GM18870 (cell line): ENCODE measurements around the gene RAB11FIP4.
A peak's percentile ranks its signal among the peaks of the same experiment; 100 is the strongest.

Experiments
- ATAC-seq: cut with Tn5 transposase; IDR thresholded peaks from one replicate; pipeline ENCODE4 v1.9.1; 2021; ENCODE audit warnings: moderate library complexity; ENCODE audit not compliant: unreplicated experiment

The RAB11FIP4 gene

DNA sequence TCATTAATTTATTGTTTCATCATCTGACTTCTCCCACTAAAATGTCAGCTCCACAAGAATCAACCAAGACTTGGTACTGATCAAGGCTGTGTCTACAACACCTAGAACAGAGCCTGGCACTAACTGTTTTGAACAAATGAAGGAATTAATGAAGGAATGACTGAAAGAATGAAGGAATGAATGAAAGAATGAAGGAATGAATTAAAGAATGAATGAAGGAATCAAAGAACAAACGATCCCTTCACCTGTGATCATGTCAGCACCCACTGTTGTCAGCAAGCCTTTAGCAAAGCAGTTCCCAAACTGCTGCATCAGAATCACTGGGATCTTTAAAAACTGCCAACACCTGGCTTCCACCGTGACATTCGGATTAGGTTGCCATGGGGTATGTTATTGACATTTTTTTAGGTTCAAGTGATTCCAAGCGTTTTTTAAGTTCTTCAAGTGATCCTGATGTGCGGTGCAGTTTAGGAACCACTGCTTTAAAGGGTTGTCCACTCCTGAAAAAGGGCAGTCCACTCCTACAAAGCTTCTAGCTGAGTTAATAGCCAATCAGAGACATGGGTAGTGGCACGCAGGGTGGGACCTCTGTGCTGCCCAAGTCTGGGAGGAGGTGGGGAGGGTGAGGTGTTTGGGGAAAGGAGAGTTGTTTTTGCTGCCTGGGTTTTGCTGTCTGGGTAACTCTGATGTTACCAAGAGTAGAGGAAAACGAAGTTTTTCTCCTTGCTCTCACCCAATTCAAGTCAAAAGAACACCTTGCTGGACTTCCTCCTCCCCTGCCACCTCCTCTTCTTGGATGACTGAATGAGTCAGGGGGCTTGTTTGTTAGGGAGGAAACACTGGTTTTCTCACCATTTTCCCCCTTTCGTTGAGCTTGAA is 89.7 kb downstream of the RAB11FIP4 start:
- ATAC-seq = no peak

DNA sequence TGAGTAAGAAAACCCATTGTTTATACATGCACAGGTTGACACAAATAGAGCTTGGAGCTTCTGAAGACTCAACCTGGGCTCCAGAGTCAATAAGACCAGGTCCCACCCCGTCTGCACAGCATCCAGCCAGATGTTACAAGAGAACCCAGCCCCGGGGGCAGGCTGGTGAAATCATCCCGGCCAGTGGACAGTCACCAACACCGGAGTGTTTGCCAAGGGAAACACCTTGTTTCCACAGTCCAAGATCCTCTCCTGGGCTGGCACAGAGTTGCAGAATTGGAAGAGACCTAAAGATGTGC is 90.3 kb downstream of the RAB11FIP4 start:
- ATAC-seq = no peak

DNA sequence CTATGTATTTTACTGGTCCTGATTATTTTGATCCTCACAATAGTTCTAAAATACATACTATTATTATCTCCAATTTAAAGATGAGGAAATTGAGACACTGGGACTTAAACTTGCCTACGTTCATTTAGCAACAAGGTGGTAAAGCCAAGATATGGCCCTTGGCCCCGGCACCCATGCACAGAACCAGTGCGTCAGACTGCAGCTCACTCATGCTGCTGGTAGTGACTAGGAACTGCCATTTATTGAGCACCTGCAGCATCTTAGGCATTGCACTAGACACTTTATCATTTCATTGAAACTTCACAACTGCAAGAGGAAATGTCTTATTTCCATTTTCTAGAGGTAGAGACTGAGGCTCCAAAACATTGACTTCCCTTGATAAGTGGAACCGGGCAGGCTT is 93.3 kb downstream of the RAB11FIP4 start:
- no peak for ATAC-seq

DNA sequence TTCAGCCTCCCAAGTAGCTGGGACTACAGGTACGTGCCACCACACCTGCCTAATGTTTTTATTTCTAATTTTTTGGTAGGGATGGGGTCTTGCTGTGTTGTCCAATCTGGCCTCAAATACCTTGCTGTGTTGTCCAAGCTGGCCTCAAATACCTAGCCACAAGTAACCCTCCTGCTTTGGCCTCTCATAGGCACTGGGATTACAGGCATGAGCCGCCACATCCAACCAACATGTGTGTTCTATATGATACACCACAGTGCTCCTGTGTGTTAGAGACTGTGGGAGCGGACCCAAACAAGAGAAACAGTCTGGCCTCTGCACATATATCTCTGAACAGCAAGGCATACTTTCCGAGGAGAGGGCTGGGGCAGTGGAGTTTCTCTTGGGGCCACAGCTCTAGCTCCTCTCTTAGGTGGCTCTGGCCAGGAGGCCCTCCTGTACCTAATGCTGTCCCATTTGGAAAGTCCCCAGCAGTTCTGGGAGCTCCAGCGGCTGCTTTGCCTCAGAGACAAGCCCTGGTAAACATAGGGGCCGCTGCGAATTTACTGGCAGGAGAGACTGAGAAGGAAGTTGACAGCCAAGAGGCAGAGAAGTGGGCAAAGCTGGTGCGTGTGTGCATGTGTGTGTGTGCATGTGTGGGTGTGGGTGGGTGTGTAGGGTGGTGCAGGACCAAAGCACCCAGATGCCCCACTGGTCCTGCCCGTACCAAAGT is 95.0 kb downstream of the RAB11FIP4 start:
- no peak for ATAC-seq

DNA sequence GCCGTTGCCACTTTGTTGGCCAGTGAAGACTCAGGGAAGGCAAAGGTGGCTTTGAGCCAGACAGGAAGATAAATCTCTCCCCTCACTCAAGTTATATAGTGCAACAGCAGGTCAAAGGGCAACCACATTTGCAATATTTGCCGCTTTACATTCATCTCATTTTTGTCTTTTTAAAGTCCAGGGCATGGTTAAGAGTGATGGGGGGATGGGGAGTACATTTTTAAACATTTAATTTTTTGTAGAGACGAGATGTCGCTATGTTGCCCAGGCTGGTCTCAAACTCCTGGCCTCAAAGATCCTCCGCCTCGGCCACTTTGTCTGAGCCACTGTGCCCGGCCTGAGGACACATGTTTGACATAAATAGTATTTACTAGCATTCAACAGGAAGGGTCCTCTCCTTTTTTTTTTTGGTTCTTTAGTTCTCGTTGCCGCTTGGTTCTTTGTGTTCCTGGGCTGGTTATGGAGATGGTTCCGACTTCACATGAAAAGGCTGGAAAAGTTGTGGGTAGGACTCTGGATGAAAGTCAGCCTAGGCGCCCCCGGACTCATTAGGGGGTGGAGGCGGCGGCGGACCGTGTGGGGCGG is 95.7 kb downstream of the RAB11FIP4 start:
- ATAC-seq = no peak

DNA sequence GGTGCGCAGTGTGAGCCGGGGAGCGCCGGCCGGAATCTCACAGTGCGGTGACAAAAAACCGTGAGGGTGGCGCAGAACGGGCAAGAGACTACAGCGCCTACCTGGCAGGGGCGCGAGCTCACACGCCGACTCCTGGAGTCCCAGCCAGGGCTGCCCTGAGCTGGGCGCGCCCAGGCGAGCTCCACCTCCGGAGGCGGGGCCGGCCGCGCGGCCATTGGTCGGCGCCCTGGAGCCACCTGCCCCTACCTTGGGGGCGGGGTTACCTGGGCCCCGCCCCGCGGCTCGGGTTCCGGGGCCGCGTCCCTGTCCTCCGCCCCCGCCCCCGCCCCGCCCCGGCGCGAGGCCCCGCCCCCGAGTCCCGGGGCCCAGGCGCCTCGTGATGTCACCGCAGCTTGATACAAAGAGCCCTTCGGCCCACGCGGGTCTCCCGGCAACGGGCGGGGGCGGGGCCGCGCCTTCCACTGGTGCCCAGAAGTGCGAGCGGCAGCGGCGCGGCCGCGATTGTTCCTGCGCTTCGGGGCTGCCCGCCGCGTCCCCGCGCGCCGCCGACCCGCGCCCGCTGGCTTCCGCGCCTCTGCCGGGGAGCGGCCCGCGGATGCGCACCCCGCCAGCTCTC is 96.3 kb downstream of the RAB11FIP4 start:
- no peak for ATAC-seq

DNA sequence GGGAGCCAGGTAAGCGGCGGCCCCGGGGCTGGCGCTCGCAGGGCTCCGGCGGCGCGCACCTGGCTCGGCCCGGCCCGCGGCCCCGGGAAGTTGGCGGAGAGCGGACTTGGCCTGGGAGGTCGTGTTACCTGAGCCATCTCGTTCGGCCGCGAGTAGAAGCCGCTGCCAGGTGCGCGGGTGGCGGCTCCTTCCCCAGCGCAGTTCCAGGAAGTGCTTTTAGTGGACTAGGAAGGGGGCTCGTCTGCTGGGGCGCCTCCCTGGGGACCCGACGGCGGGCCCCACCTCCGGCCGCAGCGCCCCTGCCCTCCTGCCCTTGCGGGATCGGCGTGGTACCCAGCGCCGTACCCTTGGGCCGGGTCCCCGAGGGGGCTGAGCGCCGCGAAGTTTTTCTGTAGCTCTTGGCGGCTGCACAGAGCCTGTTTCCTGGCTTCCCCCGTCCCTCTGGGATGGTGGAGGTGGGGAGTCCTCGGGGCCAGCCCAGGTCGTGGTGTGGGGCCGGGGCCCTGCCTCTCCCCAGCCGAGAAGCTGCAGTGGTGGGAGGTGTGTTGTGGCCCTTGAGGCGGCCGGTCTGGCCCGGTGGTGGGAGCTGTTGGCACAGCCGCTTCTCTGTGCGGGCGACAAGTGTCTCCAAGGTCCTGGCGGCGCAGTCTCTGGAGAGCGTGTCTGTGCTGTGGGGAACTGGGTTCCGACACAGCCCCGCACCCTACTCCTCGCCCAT is 96.9 kb downstream of the RAB11FIP4 start:
- no peak for ATAC-seq

DNA sequence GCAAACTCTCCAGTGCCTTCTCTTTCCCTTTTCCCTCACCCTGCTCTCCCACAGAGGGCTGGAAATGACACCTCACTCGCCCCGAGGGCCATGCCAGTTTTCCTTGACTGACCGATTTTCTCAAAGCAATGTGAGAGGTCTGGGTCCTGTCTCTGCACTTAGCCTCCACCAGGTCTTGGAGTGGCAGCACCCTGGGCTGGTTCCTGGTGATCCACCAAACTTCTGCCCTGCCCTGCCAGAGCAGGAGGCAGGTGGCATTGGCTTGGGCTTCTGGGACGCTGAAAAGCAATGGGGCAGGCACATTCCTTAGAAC is 97.5 kb downstream of the RAB11FIP4 start:
- no peak for ATAC-seq

DNA sequence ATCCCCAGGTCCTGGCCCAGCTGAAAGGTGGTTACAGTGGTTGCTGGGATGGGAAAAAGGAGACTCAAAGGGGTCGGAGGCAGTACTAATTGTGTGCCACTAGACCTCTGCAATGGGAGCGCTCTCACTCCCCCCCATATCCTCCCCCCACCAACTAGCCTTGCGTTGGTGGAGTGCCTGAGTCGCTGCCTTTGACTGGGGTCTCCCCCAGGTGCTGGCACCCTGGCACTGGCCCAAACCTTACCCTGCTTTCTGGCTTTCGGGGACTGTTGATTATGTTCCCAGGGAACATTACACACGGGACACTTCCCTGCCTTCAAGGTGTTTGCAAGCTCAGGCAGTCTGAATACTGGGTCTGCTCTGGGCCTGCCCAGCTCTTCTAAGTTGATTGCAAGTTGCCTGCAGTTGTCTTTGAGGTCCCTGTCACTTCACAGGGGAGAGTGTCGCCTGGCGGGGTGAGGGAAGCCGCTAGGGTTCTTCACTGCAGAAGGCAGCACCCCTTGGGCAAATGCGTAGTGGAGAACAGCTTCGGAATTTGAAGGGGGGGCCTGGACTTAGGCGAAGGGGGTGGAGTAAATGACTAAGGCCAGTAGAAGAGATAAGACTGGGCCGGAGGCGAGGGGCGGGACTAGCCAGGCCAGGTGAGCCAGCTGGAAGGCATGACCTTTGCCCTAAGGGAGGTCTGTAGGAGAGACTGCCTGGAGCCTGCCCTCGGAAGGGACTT is 98.0 kb downstream of the RAB11FIP4 start:
- no peak for ATAC-seq

DNA sequence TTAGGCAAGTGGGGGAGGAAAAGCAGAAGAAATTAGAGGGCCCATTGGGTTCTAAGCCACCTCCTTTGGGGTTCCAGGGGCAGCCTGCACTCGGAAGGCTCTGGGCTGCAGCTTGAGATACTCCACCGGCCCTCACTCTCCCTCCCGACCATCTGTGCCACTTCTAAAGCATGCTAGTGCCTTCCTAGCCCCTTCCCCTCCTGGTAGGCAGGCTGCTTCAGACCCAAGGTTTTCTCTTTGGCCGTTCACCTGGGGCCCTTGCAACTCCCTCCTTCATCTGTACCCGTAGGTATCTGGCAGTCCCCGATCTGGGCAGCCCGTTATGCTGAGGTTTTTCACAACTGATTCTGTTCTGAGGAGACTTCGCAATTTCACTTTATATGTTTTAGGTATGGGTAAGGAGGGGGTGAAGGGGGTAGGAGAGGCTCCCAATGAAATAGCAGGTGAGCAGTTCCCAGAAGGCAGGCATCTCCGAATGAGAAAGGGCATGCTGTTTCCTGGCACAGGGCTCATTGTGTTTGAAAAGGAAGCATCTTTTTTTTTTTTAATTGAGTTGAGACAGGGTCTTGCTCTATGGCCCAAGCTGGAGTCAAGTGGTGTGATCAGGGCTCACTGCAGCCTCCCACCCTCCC is 98.7 kb downstream of the RAB11FIP4 start:
- ATAC-seq = no peak

DNA sequence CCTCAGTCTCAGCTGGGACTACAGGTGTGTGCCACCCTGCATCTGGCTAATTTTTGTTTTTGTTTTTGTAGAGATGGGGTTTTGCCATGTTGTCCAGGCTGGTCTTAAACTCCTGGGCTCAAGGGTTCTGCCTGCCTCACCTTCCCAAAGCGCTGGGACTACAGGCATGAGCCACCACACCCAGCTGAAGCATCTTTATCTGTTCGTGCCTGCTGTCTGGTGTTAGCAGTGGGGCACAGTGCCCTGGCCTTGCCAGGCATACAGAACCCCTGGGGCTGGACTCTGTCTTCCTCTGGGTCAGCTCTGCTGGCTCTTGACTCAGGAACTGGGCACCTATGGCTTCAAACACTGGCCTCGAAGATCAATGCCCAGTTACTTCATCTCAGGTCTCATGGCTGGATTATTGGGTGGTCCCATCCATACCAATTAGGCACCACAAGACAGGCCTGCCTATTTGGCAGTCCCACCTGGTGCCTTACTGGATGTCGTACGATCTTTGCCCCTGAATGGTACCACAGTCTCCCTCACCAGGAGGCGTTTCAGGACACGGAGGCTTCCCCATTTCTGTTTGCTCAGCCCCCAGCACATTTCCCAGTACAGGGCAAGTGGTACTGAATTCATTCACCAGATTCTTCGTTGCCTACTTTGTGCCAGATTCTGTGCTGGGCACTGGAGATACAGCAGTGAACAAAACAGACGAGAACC is 99.3 kb downstream of the RAB11FIP4 start:
- ATAC-seq = no peak

DNA sequence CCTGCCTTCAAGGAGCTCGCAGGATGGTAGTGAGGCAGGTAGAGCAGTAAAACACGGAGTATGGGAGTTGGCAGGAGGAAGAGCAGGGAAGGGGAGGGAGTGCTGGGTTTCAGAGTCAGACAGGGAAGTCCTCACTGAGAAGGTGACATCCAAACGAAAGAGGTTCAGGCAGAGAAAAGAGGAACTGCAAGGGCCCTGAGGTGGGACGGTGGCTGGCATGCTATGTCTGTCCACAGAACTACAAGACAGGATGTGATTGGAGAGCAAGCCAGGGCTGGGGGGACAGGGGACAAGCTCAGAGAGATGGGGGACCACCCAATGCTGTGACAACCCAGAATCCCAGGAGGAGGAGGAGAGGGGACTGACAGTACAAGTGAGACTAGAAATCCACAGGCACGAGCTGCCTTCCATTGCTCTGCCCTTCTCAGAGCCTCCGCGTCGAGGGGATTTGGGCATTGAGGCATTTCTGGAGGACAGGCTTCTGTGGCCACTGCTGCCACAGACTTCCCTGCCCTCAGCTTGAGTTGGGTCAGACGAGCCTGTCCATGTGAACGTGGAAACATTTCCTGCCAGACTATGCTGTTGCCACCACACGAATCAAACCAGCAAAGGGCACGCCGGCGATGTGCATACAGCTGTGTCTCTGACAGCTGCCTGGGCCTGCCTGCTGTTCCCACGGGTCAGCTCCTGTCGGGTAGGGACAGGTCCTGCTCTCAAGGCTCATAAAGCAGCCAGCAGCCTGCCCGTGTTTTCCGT is 100.1 kb downstream of the RAB11FIP4 start:
- no peak for ATAC-seq

DNA sequence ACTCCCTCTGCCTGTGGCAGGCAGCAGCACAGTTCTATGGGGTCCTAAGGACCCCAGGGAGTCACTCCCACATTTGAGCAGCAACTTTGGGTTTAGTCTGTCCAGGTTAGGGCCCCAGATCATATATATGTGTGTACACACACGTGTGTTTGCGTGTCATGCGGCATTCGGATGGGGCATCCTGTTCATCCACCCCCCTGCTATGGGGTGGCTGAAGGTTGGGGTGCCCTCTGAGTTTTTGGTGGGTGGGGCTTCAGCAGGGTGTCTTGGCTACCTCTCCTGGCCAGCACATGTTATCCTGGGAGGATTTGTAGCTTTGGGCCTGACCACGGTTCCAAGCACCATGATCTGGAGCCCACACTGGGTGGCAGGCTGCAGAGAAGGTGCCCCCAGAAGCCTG is 100.7 kb downstream of the RAB11FIP4 start:
- ATAC-seq = no peak

DNA sequence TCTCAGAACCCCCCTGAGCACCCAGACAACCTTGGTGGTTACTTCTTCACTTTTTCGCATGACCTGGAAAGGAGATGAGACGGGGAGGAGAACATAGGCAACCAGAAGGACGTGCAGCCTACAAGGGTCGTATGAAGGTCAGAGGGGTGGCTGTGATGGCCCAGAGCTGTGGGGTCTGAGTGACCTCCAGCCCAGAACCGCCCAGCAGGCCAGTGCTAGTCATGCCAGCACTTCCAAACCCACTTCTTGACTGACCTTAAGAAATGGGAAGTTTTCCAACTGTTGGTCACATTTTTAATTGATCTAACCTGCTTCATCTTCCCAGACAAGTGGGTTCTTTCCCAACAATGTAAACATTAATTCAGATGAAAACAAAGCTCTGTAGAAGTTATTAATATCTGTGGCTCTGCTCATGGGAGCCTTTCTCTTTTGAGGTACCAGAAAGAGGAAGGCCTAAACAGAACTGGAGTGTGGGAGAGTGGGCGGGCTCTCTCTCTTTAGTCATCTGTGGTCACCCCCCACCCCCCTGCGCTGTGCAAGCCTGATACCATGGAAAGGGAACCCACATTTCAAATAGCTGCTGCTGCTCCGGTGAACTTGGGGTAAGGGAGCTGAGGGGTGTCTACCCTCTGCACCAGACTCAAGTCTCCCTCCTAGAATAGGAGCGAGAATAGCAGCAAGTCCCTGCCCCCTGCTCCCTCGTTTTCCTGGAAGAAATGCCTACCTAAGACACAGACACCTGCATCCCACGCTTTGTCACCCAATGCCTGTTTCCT is 101.6 kb downstream of the RAB11FIP4 start:
- ATAC-seq = no peak

DNA sequence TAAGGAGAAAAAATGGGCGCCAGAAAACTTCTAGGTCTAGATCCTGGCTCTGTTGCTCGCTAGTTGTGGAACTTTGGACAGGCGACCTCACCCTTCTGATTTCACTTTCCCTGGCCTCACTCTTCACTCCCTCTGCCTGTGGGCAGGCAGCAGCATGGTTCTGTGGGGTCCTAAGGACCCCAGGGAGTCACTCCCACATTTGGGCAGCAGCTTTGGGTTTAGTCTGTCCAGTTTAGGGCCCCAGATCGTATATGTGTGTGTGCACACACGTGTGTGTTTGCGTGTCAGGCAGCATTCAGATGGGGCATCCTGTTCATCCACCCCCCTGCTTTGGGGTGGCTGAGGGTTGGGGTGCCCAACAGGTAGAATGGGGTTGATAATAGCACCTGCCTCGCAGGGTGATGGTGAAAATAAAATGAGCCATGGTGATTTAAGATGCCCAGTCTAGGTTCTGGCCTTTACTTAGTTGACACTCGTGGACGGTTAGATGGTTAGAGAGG is 102.2 kb downstream of the RAB11FIP4 start:
- no peak for ATAC-seq

DNA sequence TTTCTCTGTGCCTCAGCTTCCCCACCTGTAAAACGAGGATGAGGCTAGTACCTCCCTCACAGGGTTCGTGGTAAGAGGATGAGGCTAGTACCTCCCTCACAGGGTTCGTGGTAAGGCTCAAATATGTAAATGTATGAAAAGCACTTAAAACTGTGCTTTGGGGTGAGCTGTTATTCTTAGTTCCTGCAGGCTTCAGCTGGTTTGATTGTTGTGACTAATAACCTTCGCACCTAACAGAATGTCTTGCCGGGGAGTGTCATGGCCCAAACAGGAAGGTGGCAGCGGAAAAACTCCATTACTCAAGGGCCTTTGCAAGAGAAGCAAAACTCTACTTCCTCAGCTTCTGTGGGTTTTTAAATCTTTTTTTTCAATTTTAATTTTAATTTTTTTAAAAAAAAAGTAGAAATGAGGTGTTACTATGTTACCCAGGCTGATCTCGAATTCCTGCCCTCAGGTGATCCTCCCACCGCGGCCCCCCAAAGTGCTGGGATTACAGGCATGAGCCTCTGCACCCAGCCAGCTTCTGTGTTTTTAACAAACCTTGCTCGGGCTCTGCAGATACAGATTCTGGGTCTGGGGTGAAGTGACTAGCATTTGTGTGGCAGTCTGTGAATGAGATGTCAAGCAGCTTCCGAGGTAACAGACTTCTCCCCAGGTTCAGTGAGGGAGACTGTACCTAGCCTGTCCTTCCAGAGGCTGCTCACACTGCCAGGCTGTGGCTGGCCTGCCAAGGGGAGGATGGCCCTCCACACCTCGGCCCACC is 103.0 kb downstream of the RAB11FIP4 start:
- peak; percentile 51 for ATAC-seq
